ENCODE data around the gene CADPS2.
"Not testable (repeated sequence)": the region's sequence is repeated elsewhere in the genome, so short reads cannot be mapped to it uniquely, and the experiment has no call there.

CADPS2 gene

DNA sequence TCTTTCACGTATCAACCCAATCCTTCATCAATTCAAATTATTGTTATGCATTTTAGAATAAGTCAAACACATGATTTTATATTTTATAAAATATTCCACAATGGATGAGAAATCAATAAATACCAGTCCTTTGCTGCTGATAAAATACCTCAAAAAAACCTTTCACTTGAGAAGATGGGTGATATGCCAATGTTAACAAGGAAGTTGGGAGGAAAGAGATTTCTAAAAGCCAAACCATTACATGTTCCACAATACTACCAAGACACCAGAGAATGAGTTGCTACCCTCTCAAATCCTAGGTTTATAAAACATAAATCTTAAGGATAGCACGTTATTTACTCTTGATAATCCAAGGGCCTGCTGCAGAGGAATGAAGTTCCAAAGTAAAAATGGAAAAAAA is 201.8 kb downstream of the CADPS2 start:
- Histone ChIP-seq H2AFZ (ENCODE audit: low read depth, low read length) (no peak overlapping the region), H3K4me2 (ENCODE audit: insufficient read depth, low read length) (no peak overlapping the region), H3K9ac (ENCODE audit: low read depth, low read length) (no peak overlapping the region), H3K4me3 (ENCODE audit: low read depth in 1 of 2, low read length in 2 of 2) (no peak overlapping the region), H4K20me1 (ENCODE audit: insufficient read depth, low read length) (no peaks in the 10 kb centered on the region), H3K36me3 (ENCODE audit: insufficient read depth, low read length) (no peaks in the 10 kb centered on the region), H3K4me1 (ENCODE audit: insufficient read depth, low read length) (no peaks in the 10 kb centered on the region), H3K9me3 (ENCODE audit: insufficient read depth, low read length, severe bottlenecking) (no peaks in the 10 kb centered on the region), H3K79me2 (ENCODE audit: insufficient read depth, low read length) (no peaks in the 10 kb centered on the region), H3K27me3 (ENCODE audit: insufficient read depth, low read length, poor library complexity) (no peaks in the 10 kb centered on the region), H3K27ac (ENCODE audit: low read length) (no peak overlapping the region)
- DNase-seq (no peak), ATAC-seq (ENCODE audit: insufficient read depth, low read depth) (no peak)
- no peak for TF ChIP-seq CTCF (IDR thresholded peaks at IDR 0.05; ENCODE audit: borderline replicate concordance, extremely low read depth, low read length, poor library complexity, severe bottlenecking)
- no peak for TF ChIP-seq EZH2 (IDR thresholded peaks at IDR 0.05; ENCODE audit: borderline replicate concordance, low read depth, low read length, severe bottlenecking)

- H2AFZ ChIP-seq (ENCODE audit: low read depth, low read length): no peak overlapping the region
- ATAC-seq (ENCODE audit: insufficient read depth, low read depth) (no peak), DNase-seq (no peak)
- no peaks in the 10 kb centered on the region for H3K27me3 ChIP-seq (ENCODE audit: insufficient read depth, low read length, poor library complexity)
- no peak overlapping the region for H3K4me3 ChIP-seq (ENCODE audit: low read depth in 1 of 2, low read length in 2 of 2)
- no peak overlapping the region for H3K9ac ChIP-seq (ENCODE audit: low read depth, low read length)
- no peaks in the 10 kb centered on the region for H3K36me3 ChIP-seq (ENCODE audit: insufficient read depth, low read length)
- no peak overlapping the region for H3K27ac ChIP-seq (ENCODE audit: low read length)
- no peaks in the 10 kb centered on the region for H3K79me2 ChIP-seq (ENCODE audit: insufficient read depth, low read length)
- no peaks in the 10 kb centered on the region for H4K20me1 ChIP-seq (ENCODE audit: insufficient read depth, low read length)
- no peaks in the 10 kb centered on the region for H3K4me1 ChIP-seq (ENCODE audit: insufficient read depth, low read length)
- no peak overlapping the region for H3K4me2 ChIP-seq (ENCODE audit: insufficient read depth, low read length)
- H3K9me3 ChIP-seq (ENCODE audit: insufficient read depth, low read length, severe bottlenecking): no peaks in the 10 kb centered on the region
- TF ChIP-seq CTCF (IDR thresholded peaks at IDR 0.05; ENCODE audit: borderline replicate concordance, extremely low read depth, low read length, poor library complexity, severe bottlenecking): no peak
- no peak for TF ChIP-seq EZH2 (IDR thresholded peaks at IDR 0.05; ENCODE audit: borderline replicate concordance, low read depth, low read length, severe bottlenecking)
Observed at GRCh38 chr7:122682815-122683550, 203.3 kb downstream of the CADPS2 start.

GRCh38 chr7:122681186-122681585 is 205.1 kb downstream of the CADPS2 start:
- H4K20me1 ChIP-seq (ENCODE audit: insufficient read depth, low read length); H3K4me3 ChIP-seq (ENCODE audit: low read depth in 1 of 2, low read length in 2 of 2); H3K79me2 ChIP-seq (ENCODE audit: insufficient read depth, low read length); H3K9me3 ChIP-seq (ENCODE audit: insufficient read depth, low read length, severe bottlenecking); DNase-seq; H3K4me2 ChIP-seq (ENCODE audit: insufficient read depth, low read length); H3K27me3 ChIP-seq (ENCODE audit: insufficient read depth, low read length, poor library complexity); H3K4me1 ChIP-seq (ENCODE audit: insufficient read depth, low read length); H3K36me3 ChIP-seq (ENCODE audit: insufficient read depth, low read length); ATAC-seq (ENCODE audit: insufficient read depth, low read depth); H3K9ac ChIP-seq (ENCODE audit: low read depth, low read length); H3K27ac ChIP-seq (ENCODE audit: low read length); H2AFZ ChIP-seq (ENCODE audit: low read depth, low read length): not testable (repeated sequence)

DNA sequence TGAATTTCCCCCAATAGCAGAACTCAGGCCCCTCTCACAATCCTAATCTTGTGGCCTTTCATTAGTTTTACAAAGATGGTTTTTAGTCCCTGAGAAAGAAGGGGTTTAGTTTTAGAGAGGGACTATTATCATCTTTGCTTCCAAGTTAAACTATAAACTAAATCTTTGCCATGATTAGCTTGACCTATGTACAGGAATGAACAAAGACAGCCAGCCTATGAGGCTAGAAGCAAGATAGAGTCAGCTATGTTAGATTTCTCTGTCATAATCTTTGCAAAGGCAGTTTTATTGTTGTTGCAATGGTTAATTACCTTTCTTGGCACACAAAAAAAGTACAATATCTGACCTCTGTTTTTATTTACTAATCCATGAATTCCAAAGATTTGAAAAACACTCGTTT is 206.4 kb downstream of the CADPS2 start:
- ATAC-seq (ENCODE audit: insufficient read depth, low read depth) (no peak), DNase-seq (no peak)
- Histone ChIP-seq H2AFZ (ENCODE audit: low read depth, low read length) (no peak overlapping the region), H3K4me1 (ENCODE audit: insufficient read depth, low read length) (no peaks in the 10 kb centered on the region), H3K9me3 (ENCODE audit: insufficient read depth, low read length, severe bottlenecking) (no peaks in the 10 kb centered on the region), H3K9ac (ENCODE audit: low read depth, low read length) (no peak overlapping the region), H3K4me2 (ENCODE audit: insufficient read depth, low read length) (no peak overlapping the region), H3K79me2 (ENCODE audit: insufficient read depth, low read length) (no peaks in the 10 kb centered on the region), H3K4me3 (ENCODE audit: low read depth in 1 of 2, low read length in 2 of 2) (no peak overlapping the region), H3K27me3 (ENCODE audit: insufficient read depth, low read length, poor library complexity) (no peaks in the 10 kb centered on the region), H3K27ac (ENCODE audit: low read length) (no peak overlapping the region), H4K20me1 (ENCODE audit: insufficient read depth, low read length) (no peaks in the 10 kb centered on the region), H3K36me3 (ENCODE audit: insufficient read depth, low read length) (no peaks in the 10 kb centered on the region)
- TF ChIP-seq EZH2 (IDR thresholded peaks at IDR 0.05; ENCODE audit: borderline replicate concordance, low read depth, low read length, severe bottlenecking) (no peak), CTCF (IDR thresholded peaks at IDR 0.05; ENCODE audit: borderline replicate concordance, extremely low read depth, low read length, poor library complexity, severe bottlenecking) (no peak)

GRCh38 chr7:122679269-122679709 is 207.0 kb downstream of the CADPS2 start:
- H2AFZ ChIP-seq (ENCODE audit: low read depth, low read length); H3K36me3 ChIP-seq (ENCODE audit: insufficient read depth, low read length); H3K27ac ChIP-seq (ENCODE audit: low read length); H3K4me2 ChIP-seq (ENCODE audit: insufficient read depth, low read length); H4K20me1 ChIP-seq (ENCODE audit: insufficient read depth, low read length); H3K4me3 ChIP-seq (ENCODE audit: low read depth in 1 of 2, low read length in 2 of 2); H3K79me2 ChIP-seq (ENCODE audit: insufficient read depth, low read length); H3K27me3 ChIP-seq (ENCODE audit: insufficient read depth, low read length, poor library complexity); H3K9me3 ChIP-seq (ENCODE audit: insufficient read depth, low read length, severe bottlenecking); DNase-seq; H3K4me1 ChIP-seq (ENCODE audit: insufficient read depth, low read length); H3K9ac ChIP-seq (ENCODE audit: low read depth, low read length); ATAC-seq (ENCODE audit: insufficient read depth, low read depth): not testable (repeated sequence)
